Measurements from ENCODE around the gene CFAP58.

Gene CFAP58

GRCh38 chr10:104336821-104337467 lies 16.7 kb upstream of the CFAP58 start:
- no peak for DNase-seq

- DNase-seq, result no peak
Observed at GRCh38 chr10:104337521-104337984, 16.1 kb upstream of the CFAP58 start.

GRCh38 chr10:104337985-104338735 lies 15.5 kb upstream of the CFAP58 start, which contains the start of gene ITPRIP:
TSS of gene ITPRIP (minus strand) at chr10:104338465. CDS start at chr10:104316051, 22,414 bp downstream.
- DNase-seq, result peak; percentile 85

GRCh38 chr10:104339469-104340110 lies 14.0 kb upstream of the CFAP58 start:
- peak; percentile 82 for DNase-seq

GRCh38 chr10:104340111-104340526 lies 13.5 kb upstream of the CFAP58 start:
- no peak for DNase-seq

- no peak for DNase-seq
Observed at GRCh38 chr10:104340641-104341040, 13.0 kb upstream of the CFAP58 start.

GRCh38 chr10:104342941-104343411 lies 10.7 kb upstream of the CFAP58 start:
- DNase-seq, result no peak

GRCh38 chr10:104344219-104344618 lies 9.4 kb upstream of the CFAP58 start:
- no peak for DNase-seq

GRCh38 chr10:104345515-104345914 lies 8.1 kb upstream of the CFAP58 start:
- no peak for DNase-seq

GRCh38 chr10:104345941-104346340 lies 7.7 kb upstream of the CFAP58 start:
- DNase-seq, result no peak

GRCh38 chr10:104347295-104348045 lies 6.2 kb upstream of the CFAP58 start:
- no peak for DNase-seq

- no peak for DNase-seq
Observed at GRCh38 chr10:104348601-104349000, 5.0 kb upstream of the CFAP58 start.

GRCh38 chr10:104349623-104350126 lies 4.0 kb upstream of the CFAP58 start:
- no peak for DNase-seq

- DNase-seq, result no peak
Observed at GRCh38 chr10:104350127-104350635, 3.5 kb upstream of the CFAP58 start.

- DNase-seq, result no peak
Observed at GRCh38 chr10:104351061-104351702, 2.5 kb upstream of the CFAP58 start.

- no peak for DNase-seq
Observed at GRCh38 chr10:104351919-104352318, 1.7 kb upstream of the CFAP58 start.

GRCh38 chr10:104359811-104360210 lies 6.2 kb downstream of the CFAP58 start:
- no peak for DNase-seq

GRCh38 chr10:104367904-104368303 lies 14.3 kb downstream of the CFAP58 start:
- no peak for DNase-seq

- DNase-seq, result no peak
Observed at GRCh38 chr10:104368381-104368780, 14.7 kb downstream of the CFAP58 start.

GRCh38 chr10:104371753-104372152 lies 18.1 kb downstream of the CFAP58 start:
- DNase-seq, result no peak

- DNase-seq, result no peak
Observed at GRCh38 chr10:104374591-104374990, 21.0 kb downstream of the CFAP58 start.

GRCh38 chr10:104376784-104377300 lies 23.2 kb downstream of the CFAP58 start:
- no peak for DNase-seq
